Fibroblast of lung (primary cell): Measurements from ENCODE around the gene FAM3B. TPM values are rescaled to one million over a fixed set of nuclear protein-coding genes. Genes with fewer than 3 reads are reported as not detected.

Experiments used
- DNase-seq, 2 donors: peaks; one replicate each; pipeline versions ENCODE4 v3.0.0 to v3.0.0-alpha.2; 2010; ENCODE audit warnings: low read depth in 2 of 2
- H2AFZ ChIP-seq: 2 replicates; pipeline ENCODE4 v1.5.1; 2012; ENCODE audit warnings: low read length, control low read depth, inconsistent platforms
- H3K27ac ChIP-seq: 2 replicates; pipeline ENCODE4 v1.5.1; 2011; ENCODE audit warnings: low read length, control low read depth; ENCODE audit not compliant: insufficient read depth
- H3K27me3 ChIP-seq: 2 replicates; pipeline ENCODE4 v1.5.1; 2011; ENCODE audit warnings: mild to moderate bottlenecking, low read length; ENCODE audit not compliant: control insufficient read depth, insufficient read depth
- H3K36me3 ChIP-seq: 2 replicates; pipeline ENCODE4 v1.5.1; 2011; ENCODE audit warnings: low read length; ENCODE audit not compliant: control insufficient read depth, insufficient read depth
- H3K4me1 ChIP-seq: 2 replicates; pipeline ENCODE4 v1.5.1; 2011; ENCODE audit warnings: low read length; ENCODE audit not compliant: control insufficient read depth, insufficient read depth; ENCODE audit errors: extremely low read depth
- H3K4me2 ChIP-seq: 2 replicates; pipeline ENCODE4 v1.5.1; 2011; ENCODE audit warnings: low read length, control low read depth; ENCODE audit not compliant: insufficient read depth; ENCODE audit errors: extremely low read depth
- H3K4me3 ChIP-seq, 4 experiments: fragments of 200-600 bp in 1 of 4; sonication (generic) in 1 of 4; replicated peaks in 1 of 4; 2 replicates each; pipeline ENCODE4 v1.5.1; 2011 to 2016; ENCODE audit warnings: low read length in 4 of 4, low read depth in 3 of 4, mild to moderate bottlenecking in 3 of 4, control low read depth in 2 of 4, inconsistent platforms in 1 of 4, mixed read lengths in 1 of 4; ENCODE audit not compliant: insufficient read depth in 1 of 4; ENCODE audit errors: control extremely low read depth in 1 of 4
- H3K79me2 ChIP-seq: 2 replicates; pipeline ENCODE4 v1.5.1; 2012; ENCODE audit warnings: mild to moderate bottlenecking, low read length, inconsistent platforms; ENCODE audit not compliant: control insufficient read depth, insufficient read depth
- H3K9ac ChIP-seq: 2 replicates; pipeline ENCODE4 v1.5.1; 2011; ENCODE audit warnings: mild to moderate bottlenecking, low read length, control low read depth; ENCODE audit not compliant: insufficient read depth
- H3K9me3 ChIP-seq: 2 replicates; pipeline ENCODE4 v1.5.1; 2012; ENCODE audit warnings: low read depth, low read length; ENCODE audit not compliant: control insufficient read depth, insufficient read depth
- H4K20me1 ChIP-seq: 2 replicates; pipeline ENCODE4 v1.5.1; 2011; ENCODE audit warnings: low read length; ENCODE audit not compliant: control insufficient read depth, insufficient read depth; ENCODE audit errors: extremely low read depth
- EZH2 ChIP-seq: IDR thresholded peaks from 2 replicates; pipeline ENCODE4 v1.5.1; 2012; ENCODE audit warnings: low read length, control low read depth, mild to moderate bottlenecking; ENCODE audit errors: missing control alignments
- polyA plus RNA-seq, 2 donors: library from polyadenylated mRNA; depleted of rRNA in 1 of 2; stranded (reverse) in 1 of 2; unstranded in 1 of 2; fragments of >200 nt; gene quantifications; 2 replicates each; pipeline ENCODE4 v1.2.1, GENCODE V29; 2011 to 2012; ENCODE audit warnings: missing spikeins in 1 of 2
- total RNA-seq: library from RNA; depleted of rRNA; stranded (reverse); fragments of >200 nt; gene quantifications from 2 replicates; pipeline ENCODE4 v1.2.1, GENCODE V29; 2014
- TF ChIP-seq, protein P1 (sequence below), 2 donors: IDR thresholded peaks in 1 of 2; conservative IDR thresholded peaks in 1 of 2; 1 replicate in 1 of 2; 2 replicates in 1 of 2; pipeline ENCODE4 v1.5.1; 2011 to 2012; ENCODE audit warnings: low read length in 2 of 2, control low read depth in 1 of 2, inconsistent platforms in 1 of 2, low read depth in 1 of 2, mild to moderate bottlenecking in 1 of 2

The FAM3B gene
- total and polyA plus RNA-seq, 2 donors (not counting 1 experiment from before 2014, with no cell fraction given) = not detected

DNA sequence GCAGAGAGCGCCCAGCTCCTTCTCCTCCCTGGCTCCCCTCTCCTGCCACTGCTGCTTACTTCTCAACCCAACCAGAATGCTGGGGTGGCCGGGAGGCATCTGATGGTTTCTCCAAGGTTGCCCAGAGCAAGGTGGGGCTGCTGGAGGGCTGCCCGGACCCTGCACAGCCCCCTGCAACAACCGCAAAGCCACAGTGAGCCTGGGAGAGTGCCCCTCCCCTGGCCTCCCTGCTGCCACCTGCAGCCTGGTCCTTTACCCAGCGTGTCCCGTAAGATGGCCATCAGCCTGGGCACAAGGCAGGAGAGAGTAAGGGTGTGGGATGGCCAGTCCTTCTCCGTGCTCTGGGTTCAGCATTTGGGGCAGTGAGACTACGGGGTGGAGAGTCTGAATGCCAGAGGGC lies 62.2 kb downstream of the FAM3B start:
- no peak overlapping the region for H3K27ac ChIP-seq
- H3K9ac ChIP-seq = no peak overlapping the region
- H3K79me2 ChIP-seq = no peaks in the 10 kb centered on the region
- no peak overlapping the region for H3K4me2 ChIP-seq
- H3K4me1 ChIP-seq = no peaks in the 10 kb centered on the region
- H3K9me3 ChIP-seq = no peaks in the 10 kb centered on the region
- no peaks in the 10 kb centered on the region for H4K20me1 ChIP-seq
- no peak for TF ChIP-seq EZH2
- TF ChIP-seq, protein P1, sequence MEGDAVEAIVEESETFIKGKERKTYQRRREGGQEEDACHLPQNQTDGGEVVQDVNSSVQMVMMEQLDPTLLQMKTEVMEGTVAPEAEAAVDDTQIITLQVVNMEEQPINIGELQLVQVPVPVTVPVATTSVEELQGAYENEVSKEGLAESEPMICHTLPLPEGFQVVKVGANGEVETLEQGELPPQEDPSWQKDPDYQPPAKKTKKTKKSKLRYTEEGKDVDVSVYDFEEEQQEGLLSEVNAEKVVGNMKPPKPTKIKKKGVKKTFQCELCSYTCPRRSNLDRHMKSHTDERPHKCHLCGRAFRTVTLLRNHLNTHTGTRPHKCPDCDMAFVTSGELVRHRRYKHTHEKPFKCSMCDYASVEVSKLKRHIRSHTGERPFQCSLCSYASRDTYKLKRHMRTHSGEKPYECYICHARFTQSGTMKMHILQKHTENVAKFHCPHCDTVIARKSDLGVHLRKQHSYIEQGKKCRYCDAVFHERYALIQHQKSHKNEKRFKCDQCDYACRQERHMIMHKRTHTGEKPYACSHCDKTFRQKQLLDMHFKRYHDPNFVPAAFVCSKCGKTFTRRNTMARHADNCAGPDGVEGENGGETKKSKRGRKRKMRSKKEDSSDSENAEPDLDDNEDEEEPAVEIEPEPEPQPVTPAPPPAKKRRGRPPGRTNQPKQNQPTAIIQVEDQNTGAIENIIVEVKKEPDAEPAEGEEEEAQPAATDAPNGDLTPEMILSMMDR (conservative IDR thresholded peaks at IDR 0.05 in 1 of 2, IDR thresholded peaks at IDR 0.05 in 1 of 2; ENCODE audit: low read depth in 1 of 2, low read length in 2 of 2) = no peak
- no peak overlapping the region for H3K4me3 ChIP-seq
- no peak overlapping the region for H2AFZ ChIP-seq
- no peak for DNase-seq
- no peaks in the 10 kb centered on the region for H3K36me3 ChIP-seq
- H3K27me3 ChIP-seq = no peaks in the 10 kb centered on the region

DNA sequence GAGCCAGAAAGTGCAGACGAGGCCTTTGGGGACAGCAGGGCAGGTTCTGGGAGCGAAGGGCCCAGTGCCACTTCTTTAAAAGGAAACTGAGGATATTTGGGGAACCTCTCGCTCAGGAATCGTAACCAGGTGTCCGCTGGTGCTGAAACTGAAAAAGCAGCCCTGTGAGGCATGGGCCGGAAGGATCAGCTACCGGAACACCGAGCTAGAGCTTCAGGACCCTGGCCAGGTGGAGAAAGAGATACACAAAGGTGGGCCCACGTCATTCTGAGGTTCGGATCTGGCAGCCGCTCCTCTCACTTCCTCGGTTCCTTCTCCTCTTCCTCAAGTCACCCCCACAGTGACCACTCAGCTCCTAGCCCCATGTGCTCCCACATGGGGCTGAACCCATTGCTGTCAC lies 63.3 kb downstream of the FAM3B start:
- Histone ChIP-seq H3K79me2 (no peaks in the 10 kb centered on the region), H4K20me1 (no peaks in the 10 kb centered on the region), H3K4me3 (no peak overlapping the region), H3K4me2 (no peak overlapping the region), H3K9ac (no peak overlapping the region), H3K27me3 (no peaks in the 10 kb centered on the region), H2AFZ (no peak overlapping the region), H3K9me3 (no peaks in the 10 kb centered on the region), H3K4me1 (no peaks in the 10 kb centered on the region), H3K27ac (no peak overlapping the region), H3K36me3 (no peaks in the 10 kb centered on the region)
- no peak for DNase-seq
- no peak for TF ChIP-seq EZH2
- TF ChIP-seq, protein P1 (conservative IDR thresholded peaks at IDR 0.05 in 1 of 2, IDR thresholded peaks at IDR 0.05 in 1 of 2; ENCODE audit: low read depth in 1 of 2, low read length in 2 of 2) = no peak

DNA sequence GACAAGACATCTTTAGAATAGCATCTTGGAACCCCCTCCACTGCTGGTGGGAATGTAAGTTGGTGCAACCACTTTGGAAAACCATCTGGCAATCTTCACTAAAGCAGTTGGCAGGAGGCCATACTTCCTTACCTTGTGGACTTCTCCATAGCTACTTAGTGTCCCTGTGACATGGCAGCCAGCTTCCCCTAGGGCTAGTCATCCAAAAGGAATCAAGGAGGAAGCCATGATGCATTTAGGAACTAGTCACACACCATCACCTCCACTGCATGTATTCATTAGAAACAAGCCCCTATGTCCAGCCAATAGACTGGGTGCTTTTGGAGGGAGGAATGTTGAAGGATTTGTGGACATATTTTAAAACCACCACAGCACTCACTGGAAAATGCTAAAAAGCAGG lies 65.1 kb downstream of the FAM3B start:
- Histone ChIP-seq H3K79me2 (no peaks in the 10 kb centered on the region), H3K27ac (no peak overlapping the region), H3K27me3 (no peaks in the 10 kb centered on the region), H3K9ac (no peak overlapping the region), H3K4me3 (no peak overlapping the region), H3K4me2 (no peak overlapping the region), H2AFZ (no peak overlapping the region), H3K36me3 (no peaks in the 10 kb centered on the region), H4K20me1 (no peaks in the 10 kb centered on the region), H3K4me1 (no peaks in the 10 kb centered on the region), H3K9me3 (no peaks in the 10 kb centered on the region)
- no peak for DNase-seq
- TF ChIP-seq EZH2 = no peak
- TF ChIP-seq, protein P1 (conservative IDR thresholded peaks at IDR 0.05 in 1 of 2, IDR thresholded peaks at IDR 0.05 in 1 of 2; ENCODE audit: low read depth in 1 of 2, low read length in 2 of 2) = no peak
